NCI-H1417 treated with DMSO at 0.1 percent for 48 hours (cell line): Measurements from ENCODE around the gene DNAH1.

Experiments
- DNase-seq: peaks from one replicate; lab custom pipeline; 2025; lab: John Stamatoyannopoulos, UW

DNAH1 gene

GRCh38 chr3:52358362-52358940 is 42.3 kb downstream of the DNAH1 start:
- no peak for DNase-seq

- no peak for DNase-seq
Observed at GRCh38 chr3:52359116-52359855, 43.2 kb downstream of the DNAH1 start.

GRCh38 chr3:52361011-52361410 is 44.9 kb downstream of the DNAH1 start:
- no peak for DNase-seq

- no peak for DNase-seq
Observed at GRCh38 chr3:52361454-52361853, 45.3 kb downstream of the DNAH1 start.

- DNase-seq, result no peak
Observed at GRCh38 chr3:52361898-52362297, 45.8 kb downstream of the DNAH1 start.

GRCh38 chr3:52364322-52365035 is 48.4 kb downstream of the DNAH1 start:
- DNase-seq, result no peak

- no peak for DNase-seq
Observed at GRCh38 chr3:52366527-52366926, 50.4 kb downstream of the DNAH1 start.

GRCh38 chr3:52367891-52368880 is 52.1 kb downstream of the DNAH1 start:
- no peak for DNase-seq

- DNase-seq, result no peak
Observed at GRCh38 chr3:52370531-52370930, 54.4 kb downstream of the DNAH1 start.

GRCh38 chr3:52372822-52373504 is 56.8 kb downstream of the DNAH1 start:
- DNase-seq, result no peak

- no peak for DNase-seq
Observed at GRCh38 chr3:52373676-52374075, 57.6 kb downstream of the DNAH1 start.

- no peak for DNase-seq
Observed at GRCh38 chr3:52374173-52374572, 58.1 kb downstream of the DNAH1 start.

GRCh38 chr3:52379610-52380009 is 63.5 kb downstream of the DNAH1 start:
- DNase-seq, result no peak

- no peak for DNase-seq
Observed at GRCh38 chr3:52380023-52380422, 63.9 kb downstream of the DNAH1 start.

- no peak for DNase-seq
Observed at GRCh38 chr3:52381623-52382022, 65.5 kb downstream of the DNAH1 start.

GRCh38 chr3:52383446-52383845 is 67.3 kb downstream of the DNAH1 start:
- DNase-seq, result no peak

GRCh38 chr3:52384019-52384761 is 68.1 kb downstream of the DNAH1 start:
- DNase-seq, result no peak

- no peak for DNase-seq
Observed at GRCh38 chr3:52385157-52385556, 69.0 kb downstream of the DNAH1 start.

- no peak for DNase-seq
Observed at GRCh38 chr3:52387481-52387880, 71.4 kb downstream of the DNAH1 start.

- DNase-seq, result no peak
Observed at GRCh38 chr3:52388348-52388821, 72.3 kb downstream of the DNAH1 start.

- no peak for DNase-seq
Observed at GRCh38 chr3:52388933-52389332, 72.8 kb downstream of the DNAH1 start.
